EH (cell line): ENCODE measurements around the gene FBN3.
"Not testable (repeated sequence)": the region's sequence is repeated elsewhere in the genome, so short reads cannot be mapped to it uniquely, and the experiment has no call there.

Experiments used
- DNase-seq: peaks from one replicate; pipeline ENCODE4 v3.0.0-alpha.2; 2015; ENCODE audit warnings: low read depth

FBN3 gene

DNA sequence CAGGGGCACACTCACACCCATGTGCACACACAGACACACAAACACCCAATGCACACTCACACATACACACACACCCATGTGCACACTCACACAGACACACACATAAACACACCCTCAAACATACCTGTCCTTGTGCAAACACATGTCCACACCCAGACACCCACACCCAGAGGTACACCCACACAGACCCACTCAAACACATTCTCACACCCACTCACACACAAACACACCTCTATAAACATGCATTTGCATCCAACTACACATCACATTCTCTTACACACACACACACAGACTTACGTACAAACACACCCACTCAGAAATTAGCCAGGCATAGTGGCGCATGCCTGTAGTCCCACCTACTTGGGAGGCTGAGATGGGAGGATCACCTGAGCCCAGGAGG is 31.4 kb downstream of the FBN3 start:
- DNase-seq = no peak

DNA sequence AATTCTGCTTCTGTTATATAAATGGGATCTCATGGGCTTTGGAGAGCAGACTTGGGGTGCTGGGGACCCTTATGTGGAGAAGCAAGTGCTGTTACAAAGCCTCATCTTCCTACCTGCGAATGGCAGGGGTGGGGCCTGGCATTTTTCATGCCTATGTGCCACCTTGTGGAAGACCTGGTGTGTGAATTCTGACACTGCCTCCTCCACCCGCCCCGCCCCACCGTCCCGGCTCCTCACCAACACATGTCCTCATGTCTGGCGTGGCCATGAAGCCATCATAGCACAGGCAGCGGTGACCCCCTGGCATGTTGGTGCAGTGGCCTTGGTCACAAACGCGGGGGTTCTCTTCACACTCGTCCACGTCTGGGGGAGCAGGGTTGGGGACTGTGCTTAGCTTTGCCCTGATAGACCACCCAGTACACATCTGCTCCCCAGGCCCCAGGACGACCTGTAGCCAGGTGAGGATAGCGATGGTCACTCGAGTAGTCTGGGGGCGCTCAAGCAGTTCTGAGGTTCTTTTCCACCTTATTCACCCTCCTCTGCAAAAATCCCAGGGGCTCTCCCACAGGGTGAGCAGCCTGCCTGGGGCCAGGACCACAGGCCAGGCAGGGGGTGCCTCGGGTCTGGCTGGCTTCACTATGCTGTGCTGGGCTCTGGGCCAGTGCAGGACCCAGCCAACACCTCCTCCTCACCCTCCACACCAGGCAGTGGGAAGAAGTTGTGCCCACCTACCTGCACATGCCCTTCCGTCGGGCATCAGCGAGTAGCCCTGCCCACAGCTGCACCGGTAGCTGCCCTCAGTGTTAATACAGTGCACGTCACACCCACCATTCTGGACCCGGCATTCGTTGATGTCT is 32.7 kb downstream of the FBN3 start:
- DNase-seq = no peak

DNA sequence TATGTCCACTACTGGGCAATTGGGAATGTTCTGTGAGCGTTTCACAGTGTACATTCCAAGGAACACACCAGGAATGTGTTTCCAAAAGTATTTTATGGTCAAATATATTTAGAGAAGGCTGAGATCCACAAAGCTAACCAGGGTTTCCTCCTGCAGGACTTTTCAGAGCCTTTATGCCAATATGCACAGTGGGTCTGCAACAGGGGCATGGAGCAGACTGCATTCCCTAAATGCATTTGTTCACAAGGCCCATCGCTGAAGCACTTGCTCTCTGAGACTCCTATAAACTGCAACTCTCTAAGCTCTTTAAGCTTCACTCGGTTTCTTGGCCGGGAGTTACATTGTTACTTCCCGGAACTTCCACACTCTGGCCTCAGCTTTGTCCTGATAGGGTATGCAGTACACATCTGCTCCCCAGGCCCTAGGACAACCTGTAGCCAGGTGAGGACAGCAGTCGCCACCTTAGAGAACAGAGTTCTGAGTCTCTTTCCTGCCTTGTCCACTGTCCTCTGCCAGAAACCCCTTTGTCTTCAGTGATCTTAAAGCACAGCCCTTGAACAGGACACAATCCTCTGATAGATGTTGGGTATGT is 33.5 kb downstream of the FBN3 start:
- no peak for DNase-seq

DNA sequence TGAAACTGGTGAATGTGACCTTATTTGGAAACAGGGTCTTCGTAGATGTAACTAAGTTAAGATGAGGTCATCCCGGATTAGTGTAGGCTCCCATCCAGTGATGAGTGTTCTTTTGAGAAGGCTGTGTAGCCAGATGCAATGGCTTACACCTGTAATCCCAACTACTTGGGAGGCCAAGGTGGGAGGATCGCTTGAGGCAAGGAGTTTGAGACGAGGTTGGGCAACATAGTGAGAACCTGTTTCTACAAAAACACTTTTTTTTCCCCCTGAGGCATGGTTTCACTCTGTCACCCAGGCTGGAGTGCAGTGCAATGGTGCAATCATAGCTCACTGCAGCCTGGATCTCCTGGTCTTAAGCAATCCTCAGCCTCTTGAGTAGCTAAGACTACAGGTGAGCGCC is 36.4 kb downstream of the FBN3 start:
- DNase-seq = no peak

DNA sequence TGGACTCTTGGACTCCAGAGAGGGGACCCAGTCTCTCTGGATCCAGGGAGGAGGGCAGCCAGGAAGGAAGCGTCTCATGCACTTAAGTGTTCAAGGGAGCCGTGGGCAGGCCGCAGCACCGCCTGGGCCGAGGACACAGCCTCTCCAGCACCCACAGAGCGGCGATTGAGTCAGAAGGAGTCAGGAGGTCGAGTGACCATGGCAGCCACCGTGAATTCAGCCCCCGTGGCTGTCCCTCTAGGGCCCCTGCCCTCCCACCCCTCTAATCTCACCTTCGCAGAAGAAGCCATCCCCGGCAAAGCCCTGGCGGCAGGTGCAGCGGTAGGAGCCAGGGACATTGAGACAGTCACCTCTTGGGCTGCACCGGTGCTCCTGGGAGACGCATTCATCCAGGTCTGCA is 38.0 kb downstream of the FBN3 start:
- no peak for DNase-seq

DNA sequence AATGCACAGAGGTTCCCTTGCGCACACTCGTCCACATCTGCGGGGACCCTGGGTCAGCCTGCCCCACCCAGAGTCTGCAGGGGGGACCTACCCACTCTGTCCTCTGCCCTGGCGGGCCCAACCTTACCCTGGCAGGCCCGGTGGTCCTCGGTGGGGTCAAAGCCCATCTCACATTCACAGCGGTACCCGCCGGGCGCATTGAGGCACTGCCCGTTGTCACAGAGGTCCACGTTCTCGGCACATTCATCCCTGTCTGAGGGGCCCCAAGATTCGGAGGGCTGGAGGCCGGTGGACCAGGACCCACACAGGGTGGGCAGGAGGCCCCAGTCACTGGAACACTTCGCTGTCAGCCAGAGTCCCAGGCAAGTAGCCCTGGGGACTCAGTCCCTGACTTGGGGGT is 38.5 kb downstream of the FBN3 start:
- no peak for DNase-seq

DNA sequence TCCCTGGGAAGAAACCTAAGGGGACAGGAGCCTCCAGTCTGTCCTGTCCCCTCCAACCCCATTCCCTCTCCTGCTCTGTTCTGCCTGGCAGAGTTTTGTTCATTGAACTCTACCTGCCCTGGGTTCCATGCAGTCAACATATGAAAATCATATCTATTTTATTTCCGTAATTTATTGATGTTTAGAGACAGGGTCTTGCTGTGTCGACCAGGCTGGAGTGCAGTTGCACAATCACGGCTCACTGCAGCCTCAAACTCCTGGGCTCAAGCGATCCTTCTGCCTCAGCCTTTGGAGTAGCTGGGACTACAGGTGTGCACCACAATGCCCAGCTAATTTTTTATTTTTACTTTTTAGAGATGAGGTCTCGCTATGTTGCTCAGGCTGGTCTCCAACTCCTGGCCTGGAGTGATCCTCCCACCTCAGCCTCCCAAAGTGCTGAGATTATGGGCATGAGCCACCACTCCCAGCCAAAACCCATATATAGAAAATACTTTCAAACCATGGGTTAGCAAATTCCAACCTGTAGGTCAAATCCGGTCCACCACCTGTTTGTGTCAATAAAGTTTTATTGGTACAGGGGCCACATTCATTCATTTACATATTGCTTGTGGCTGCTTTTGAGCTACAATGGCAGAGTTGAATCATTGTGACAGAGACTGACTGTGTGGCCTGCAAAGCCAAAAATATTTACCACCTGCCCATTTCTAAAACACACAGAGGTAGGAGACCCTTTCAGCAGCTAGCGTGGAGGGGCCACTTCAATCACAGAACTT is 39.3 kb downstream of the FBN3 start:
- DNase-seq = no peak

DNA sequence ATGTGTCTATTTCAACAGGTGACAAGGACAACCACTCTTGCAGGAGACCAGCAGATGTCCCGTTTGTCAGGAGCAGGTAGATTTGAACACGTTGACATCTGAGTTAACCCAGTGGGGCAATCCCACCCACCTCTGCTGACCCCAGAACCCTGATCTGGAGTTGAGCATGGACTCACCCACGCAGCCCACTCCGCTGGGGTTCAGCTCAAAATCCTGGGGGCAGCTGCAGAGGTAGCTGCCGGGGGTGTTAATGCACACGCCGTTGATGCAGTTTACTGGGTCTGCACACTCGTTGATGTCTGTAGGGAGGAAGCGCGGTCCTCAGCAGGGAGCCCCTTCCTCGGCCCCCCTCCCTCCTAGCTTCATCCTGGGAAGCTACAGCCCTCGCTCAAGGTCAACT is 39.9 kb downstream of the FBN3 start:
- no peak for DNase-seq

DNA sequence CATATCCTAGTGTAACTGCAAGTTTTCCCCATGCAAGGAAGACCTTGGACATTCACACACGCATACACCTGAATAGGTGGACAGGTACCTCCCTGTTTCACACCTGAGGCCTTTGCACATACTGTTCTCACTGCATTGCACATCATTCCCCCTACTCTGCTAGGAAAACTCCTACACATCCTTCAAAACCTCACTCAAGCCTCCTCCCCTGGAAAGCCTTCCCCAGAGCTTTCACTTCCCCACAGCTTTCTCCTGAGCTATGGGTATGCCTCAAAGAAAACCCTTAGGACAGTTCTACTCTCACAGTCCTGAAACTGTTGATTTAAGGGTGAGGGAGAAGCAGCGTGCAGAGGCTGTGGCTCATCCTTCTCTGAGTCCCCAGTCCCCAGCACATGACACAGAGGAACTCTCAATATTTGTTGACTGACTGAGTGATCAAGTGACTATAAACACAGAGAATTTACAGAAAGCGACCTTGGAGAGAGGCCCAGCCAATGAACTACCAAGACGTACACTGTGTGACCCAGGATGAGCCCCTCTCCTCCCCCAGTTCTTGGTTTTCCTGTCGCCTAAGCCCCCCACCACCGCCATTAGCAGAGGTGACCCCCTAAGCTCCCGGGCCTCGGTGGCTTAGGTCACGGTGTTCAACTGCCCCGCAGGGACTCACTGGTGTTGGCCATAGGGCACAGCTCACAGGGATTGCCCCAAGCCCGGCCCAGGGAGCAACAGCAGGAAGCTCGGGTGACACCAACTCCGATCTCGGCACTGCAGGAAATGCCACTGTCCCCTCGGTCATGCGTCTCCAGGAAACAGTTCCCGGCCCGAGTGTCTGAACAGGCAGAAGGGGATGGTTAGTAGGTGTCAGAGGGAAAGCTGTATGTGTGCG is 40.6 kb downstream of the FBN3 start:
- DNase-seq = no peak

DNA sequence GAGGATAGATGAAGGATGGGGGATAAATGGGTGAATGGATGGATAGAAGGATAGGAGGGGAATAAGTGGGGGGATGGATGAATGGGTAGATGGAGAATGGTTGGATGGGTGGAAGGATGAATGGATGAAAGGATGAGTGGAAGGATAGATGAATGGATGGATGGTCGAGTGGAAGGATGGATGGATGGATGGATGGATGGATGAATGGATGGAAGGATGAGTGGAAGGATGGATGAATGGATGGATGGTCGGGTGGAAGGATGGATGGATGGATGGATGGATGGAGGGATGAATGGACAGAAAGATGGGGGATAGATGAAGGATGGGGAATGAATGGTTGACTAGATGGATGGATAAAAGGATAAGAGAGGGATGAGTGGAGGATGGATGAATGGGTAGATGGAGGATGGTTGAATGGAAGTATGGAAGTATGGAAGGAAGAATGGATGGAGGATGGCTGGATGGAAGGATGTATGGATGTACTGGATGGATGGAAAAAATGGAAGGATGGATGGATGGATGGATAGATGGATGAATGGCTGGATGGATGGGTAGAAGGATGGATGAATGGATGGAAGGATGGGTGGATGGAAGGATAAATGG is 42.0 kb downstream of the FBN3 start:
- no peak for DNase-seq

DNA sequence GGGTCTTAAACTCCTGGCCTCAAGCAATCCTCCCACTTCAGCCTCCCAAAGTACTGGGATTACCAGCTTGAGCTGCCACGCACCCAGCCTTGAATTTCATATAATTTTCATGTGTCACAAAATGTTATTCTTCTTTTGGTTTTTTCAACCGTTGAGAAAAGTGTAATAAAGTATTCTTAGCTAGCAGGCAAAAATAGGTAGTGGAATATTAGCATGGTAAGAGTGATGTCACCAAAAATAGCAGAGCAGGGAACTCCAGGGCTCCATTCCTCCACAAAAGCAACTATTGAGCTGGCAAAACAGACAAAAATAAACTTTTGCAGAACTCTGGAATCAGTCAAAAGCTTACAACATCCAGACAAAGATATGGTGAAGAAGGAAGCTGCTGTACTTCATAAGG is 43.9 kb downstream of the FBN3 start:
- no peak for DNase-seq

DNA sequence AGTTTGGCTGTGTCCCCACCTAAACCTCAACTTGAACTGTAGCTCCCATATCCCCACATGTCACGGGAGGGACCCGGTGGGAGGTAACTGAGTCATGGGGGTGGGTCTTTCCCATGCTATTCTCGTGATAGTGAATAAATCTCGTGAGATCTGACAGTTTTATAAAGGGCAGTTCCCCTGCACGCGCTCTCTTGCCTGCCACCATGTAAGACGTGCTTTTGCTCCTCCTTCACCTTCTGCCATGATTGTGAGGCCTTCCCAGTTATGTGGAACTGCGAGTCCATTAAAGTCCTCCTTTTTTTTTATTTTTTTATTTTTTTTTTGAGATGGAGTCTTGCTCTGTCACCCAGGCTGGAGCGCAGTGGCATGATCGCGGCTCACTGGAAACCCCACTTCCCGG is 47.5 kb downstream of the FBN3 start:
- not testable (repeated sequence) for DNase-seq

DNA sequence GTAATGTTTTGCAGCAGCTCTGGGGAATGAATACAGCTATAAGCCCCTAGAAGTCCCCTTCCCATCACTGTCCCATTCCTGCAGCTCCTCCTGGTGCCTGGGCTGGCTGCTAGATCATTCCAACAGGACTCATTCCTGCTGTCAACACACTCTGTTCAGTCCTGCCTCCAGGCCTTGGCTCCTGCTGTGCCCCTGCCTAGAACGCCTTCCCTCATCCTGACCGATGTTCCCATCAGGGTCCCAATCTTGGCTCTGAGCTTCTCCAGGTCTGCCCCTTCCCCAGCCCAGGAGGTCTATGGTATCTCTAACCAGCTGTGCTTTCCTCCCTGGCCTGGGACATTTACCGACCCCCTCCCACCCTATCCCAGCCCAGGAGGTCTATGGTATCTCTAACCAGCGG is 48.1 kb downstream of the FBN3 start:
- no peak for DNase-seq

DNA sequence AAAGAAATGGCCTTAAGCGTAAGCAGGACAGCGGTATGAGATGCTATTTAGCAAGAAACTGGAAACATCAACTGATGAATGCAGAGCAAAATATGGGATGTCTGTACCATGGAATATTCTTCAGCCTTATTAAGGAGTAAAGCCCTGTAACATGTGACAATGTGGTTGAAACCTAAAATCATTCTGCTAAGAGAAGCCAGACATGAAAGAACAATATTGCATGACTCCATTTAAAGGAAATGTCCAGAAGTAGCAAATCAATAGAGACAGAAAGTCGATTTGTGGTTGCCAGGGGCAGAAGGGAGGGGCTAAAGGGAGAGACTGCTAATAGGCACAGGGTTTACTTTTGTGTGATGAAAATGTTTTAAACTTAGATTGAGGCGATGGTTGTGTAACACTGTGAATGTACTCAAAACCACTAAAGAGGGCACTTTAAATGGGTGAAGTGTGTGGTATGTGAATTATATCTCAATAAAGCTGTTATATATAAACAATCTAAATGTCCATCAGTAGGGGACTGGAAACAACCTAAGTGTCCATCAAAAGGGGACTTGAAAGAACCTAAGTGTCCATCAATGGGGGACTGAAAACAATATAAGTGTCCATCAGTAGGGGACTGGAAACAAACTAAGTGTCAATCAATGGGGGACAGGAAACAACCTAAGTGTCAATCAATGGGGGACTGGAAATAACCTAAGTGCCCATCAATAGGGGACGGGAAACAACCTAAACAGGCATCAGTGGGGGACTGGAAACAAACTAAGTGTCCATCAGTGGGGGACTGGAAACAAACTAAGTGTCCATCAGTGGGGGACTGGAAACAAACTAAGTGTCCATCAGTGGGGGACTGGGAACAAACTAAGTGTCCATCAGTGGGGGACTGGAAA is 51.5 kb downstream of the FBN3 start:
- no peak for DNase-seq

DNA sequence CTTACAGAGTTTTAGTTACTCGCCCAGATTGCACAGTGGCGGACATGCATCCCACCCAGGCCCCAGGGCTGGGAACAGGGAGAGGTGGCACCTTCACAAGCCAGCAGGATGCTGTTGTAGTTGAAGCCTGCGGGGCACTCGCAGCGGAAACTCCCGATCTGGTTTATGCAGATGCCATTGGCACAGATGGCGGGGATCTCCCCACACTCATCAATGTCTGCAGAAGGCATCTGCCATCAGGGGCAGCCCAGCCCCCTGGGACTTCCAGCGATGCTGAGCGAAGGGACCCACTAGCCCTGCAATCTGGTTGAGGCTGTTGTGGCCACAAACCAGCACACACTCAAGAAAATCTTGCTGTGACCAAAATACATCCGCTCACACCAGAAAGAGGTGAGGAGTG is 52.2 kb downstream of the FBN3 start:
- DNase-seq = no peak

DNA sequence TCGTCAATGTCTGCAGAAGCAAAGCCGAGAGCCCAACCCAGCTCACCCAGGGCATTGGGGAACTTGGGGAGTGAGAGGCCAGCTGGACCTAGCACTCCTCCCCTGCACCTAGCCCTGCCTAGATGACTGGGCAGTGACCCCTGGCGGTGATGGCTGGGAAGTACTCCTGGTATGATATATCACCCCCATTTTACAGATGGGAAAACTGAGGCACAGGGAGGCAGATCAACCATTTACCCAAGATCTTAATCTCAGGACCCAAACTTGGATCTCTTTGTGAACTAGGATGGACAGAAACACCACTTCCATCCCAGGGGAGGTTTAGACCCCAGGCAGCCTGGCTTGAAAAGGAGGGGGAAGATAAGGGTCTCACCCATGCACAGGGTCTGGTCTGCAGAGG is 53.3 kb downstream of the FBN3 start:
- no peak for DNase-seq

DNA sequence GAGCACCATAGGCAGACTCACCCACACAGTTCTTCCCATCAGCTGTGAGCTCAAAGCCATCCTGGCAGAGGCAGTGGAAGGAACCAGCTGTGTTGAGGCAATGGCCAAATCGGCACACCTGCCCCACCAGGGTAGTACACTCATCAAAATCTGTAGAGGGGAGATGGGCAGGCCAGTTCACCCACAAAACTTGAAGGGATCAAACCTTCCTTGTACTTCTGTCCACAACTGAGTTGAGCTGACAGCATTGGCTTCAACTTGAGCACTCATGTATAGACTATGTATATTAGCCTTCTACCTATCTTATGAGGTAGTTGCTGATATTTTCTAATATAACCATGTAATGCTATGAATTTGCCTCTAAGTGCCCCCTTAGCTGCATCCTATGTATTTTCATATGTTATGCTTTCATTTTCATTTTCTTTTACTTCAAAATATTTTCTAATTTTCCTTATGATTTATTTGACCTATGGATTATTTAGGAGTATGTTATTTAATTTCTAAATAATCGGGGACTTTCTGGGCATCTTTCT is 54.0 kb downstream of the FBN3 start:
- DNase-seq = no peak

DNA sequence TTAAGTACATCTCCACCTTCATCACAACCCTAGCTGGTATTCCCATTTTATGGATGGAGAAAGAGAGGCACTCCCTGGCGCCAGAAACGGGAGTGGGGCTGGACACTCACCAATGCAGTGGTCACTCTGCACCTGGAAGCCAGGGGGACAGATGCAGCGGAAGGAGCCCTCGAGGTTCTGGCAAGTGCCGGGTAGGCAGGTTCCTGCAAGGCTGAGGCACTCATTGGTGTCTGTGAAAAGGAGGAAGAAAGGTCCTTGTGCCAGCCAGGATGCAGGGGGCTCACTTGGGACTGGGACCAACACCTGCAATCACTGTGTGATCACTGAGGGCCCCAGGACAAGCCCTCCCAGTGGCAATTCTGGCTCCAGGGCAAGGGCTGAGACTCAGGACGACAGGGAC is 55.1 kb downstream of the FBN3 start:
- no peak for DNase-seq

DNA sequence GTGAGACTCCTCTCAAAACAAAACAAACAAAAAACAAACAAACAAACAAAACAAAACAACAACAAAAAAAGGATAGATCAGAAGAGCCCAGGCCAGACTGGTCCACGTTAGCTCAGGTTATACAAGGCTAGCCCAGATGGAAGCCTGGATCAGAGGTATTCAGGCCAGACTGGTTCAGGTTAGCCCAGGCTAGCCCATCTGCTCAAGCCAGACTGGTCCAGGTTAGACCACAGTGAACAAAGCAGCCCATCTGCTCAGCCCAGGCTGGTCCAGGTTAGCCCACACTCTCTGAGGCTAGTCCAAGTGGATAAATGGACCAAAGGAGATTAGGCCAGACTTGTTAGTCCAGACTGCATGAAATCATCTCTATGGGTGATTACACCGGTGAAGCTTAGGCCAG is 55.7 kb downstream of the FBN3 start:
- DNase-seq = no peak

DNA sequence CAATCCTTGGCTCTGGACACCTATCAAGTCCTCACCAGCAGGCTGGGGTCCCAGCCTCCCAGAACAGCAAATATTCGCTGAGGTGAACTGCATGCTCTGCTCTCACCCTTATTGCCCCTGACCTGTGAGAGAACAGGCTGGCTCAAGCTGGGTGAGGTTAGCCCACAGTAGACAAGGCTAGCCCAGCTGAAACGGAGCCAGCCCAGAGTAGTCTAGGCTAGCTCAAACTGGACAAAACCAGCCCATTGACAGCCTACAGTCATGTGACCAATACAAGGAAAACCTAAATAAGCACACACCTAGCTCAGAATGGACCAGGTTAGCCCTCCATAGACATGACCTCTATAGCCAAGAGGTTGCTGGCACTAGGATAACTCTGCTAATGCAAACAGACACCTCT is 58.4 kb downstream of the FBN3 start:
- no peak for DNase-seq
